WTC11 (cell line): ENCODE measurements around the gene PDCD1LG2.

Source experiments
- CBFB ChIP-seq: sonication (generic); formaldehyde crosslinking; IDR thresholded peaks from 2 replicates; pipeline ENCODE4 v1.8.1; 2022; ENCODE audit warnings: mild to moderate bottlenecking, low read depth, missing genetic modification reagents
- CREM ChIP-seq: sonication (generic); formaldehyde crosslinking; IDR thresholded peaks from 2 replicates; pipeline ENCODE4 v1.8.1; 2022; ENCODE audit warnings: mild to moderate bottlenecking, missing genetic modification reagents, moderate library complexity
- ESRRA ChIP-seq: sonication (generic); formaldehyde crosslinking; IDR thresholded peaks from 2 replicates; pipeline ENCODE4 v1.8.1; 2022; ENCODE audit warnings: mild to moderate bottlenecking, missing genetic modification reagents, borderline replicate concordance
- FOXJ3 ChIP-seq: sonication (generic); formaldehyde crosslinking; IDR thresholded peaks from 2 replicates; pipeline ENCODE4 v1.9.0; 2021; ENCODE audit warnings: missing genetic modification reagents, mild to moderate bottlenecking, borderline replicate concordance
- SP1 ChIP-seq: sonication (generic); formaldehyde crosslinking; conservative IDR thresholded peaks from 2 replicates; pipeline ENCODE4 v1.8.1; 2022; ENCODE audit warnings: missing genetic modification reagents
- TF ChIP-seq, protein P1 (sequence below): sonication (generic); formaldehyde crosslinking; conservative IDR thresholded peaks from 2 replicates; pipeline ENCODE4 v1.8.1; 2022; ENCODE audit warnings: mild to moderate bottlenecking, missing genetic modification reagents
- TF ChIP-seq, protein P2 (sequence below): fragments of 200-600 bp; IDR thresholded peaks from 2 replicates; pipeline ENCODE4 v1.8.0; 2022; ENCODE audit warnings: antibody characterized with exemption
- TF ChIP-seq, protein P3 (sequence below): sonication (generic); formaldehyde crosslinking; IDR thresholded peaks from 2 replicates; pipeline ENCODE4 v1.8.1; 2023; ENCODE audit warnings: mild to moderate bottlenecking, missing genetic modification reagents, moderate library complexity
- TF ChIP-seq, protein P4 (sequence below): sonication (generic); formaldehyde crosslinking; IDR thresholded peaks from 2 replicates; pipeline ENCODE4 v1.8.0; 2023; ENCODE audit warnings: missing genetic modification reagents
- TF ChIP-seq, protein P5 (sequence below): sonication (generic); formaldehyde crosslinking; IDR thresholded peaks from 2 replicates; pipeline ENCODE4 v1.8.1; 2022; ENCODE audit warnings: missing genetic modification reagents, borderline replicate concordance
- TF ChIP-seq, protein P6 (sequence below): sonication (generic); formaldehyde crosslinking; IDR thresholded peaks from 2 replicates; pipeline ENCODE4 v1.8.1; 2022; ENCODE audit warnings: mild to moderate bottlenecking, missing genetic modification reagents, moderate library complexity, borderline replicate concordance

DNA sequence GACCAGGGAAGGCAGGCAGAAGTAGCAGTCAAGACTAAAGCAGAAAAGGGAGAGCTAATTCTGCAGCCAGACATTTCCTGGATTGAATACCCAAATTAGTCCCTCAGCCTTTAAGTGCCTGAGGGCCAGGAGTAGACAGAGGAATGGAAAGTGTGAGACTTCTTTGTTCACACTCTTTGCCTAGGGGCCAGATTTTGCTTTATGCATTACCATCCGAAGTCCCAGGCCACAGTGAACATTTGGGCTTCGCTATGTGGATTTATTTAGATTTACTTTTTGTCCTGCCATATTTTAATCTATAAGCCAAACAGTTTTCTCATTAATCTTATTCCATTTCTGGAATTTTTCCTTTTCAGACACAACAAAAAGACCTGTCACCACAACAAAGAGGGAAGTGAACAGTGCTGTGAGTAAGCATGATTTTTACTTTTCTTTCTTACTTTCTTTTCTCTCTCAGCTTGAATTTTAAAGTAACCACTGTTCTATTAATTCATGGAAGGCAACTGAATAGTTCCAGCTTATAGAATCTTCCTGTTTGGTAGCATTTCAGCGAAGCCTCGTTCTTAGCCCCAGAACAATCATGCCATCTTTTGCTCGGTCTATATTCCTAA lies 52.6 kb downstream of the PDCD1LG2 start:
- TF ChIP-seq, protein P1, sequence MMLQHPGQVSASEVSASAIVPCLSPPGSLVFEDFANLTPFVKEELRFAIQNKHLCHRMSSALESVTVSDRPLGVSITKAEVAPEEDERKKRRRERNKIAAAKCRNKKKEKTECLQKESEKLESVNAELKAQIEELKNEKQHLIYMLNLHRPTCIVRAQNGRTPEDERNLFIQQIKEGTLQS (CRISPR knock-in tag) = no peak
- TF ChIP-seq ESRRA (no peak), CBFB (CRISPR knock-in tag) (no peak), FOXJ3 (CRISPR knock-in tag) (no peak), CREM (no peak), SP1 (CRISPR knock-in tag) (no peak)
- TF ChIP-seq, protein P2, sequence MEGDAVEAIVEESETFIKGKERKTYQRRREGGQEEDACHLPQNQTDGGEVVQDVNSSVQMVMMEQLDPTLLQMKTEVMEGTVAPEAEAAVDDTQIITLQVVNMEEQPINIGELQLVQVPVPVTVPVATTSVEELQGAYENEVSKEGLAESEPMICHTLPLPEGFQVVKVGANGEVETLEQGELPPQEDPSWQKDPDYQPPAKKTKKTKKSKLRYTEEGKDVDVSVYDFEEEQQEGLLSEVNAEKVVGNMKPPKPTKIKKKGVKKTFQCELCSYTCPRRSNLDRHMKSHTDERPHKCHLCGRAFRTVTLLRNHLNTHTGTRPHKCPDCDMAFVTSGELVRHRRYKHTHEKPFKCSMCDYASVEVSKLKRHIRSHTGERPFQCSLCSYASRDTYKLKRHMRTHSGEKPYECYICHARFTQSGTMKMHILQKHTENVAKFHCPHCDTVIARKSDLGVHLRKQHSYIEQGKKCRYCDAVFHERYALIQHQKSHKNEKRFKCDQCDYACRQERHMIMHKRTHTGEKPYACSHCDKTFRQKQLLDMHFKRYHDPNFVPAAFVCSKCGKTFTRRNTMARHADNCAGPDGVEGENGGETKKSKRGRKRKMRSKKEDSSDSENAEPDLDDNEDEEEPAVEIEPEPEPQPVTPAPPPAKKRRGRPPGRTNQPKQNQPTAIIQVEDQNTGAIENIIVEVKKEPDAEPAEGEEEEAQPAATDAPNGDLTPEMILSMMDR = no peak
- TF ChIP-seq, protein P3, sequence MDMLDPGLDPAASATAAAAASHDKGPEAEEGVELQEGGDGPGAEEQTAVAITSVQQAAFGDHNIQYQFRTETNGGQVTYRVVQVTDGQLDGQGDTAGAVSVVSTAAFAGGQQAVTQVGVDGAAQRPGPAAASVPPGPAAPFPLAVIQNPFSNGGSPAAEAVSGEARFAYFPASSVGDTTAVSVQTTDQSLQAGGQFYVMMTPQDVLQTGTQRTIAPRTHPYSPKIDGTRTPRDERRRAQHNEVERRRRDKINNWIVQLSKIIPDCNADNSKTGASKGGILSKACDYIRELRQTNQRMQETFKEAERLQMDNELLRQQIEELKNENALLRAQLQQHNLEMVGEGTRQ (CRISPR knock-in tag) = no peak
- TF ChIP-seq, protein P4, sequence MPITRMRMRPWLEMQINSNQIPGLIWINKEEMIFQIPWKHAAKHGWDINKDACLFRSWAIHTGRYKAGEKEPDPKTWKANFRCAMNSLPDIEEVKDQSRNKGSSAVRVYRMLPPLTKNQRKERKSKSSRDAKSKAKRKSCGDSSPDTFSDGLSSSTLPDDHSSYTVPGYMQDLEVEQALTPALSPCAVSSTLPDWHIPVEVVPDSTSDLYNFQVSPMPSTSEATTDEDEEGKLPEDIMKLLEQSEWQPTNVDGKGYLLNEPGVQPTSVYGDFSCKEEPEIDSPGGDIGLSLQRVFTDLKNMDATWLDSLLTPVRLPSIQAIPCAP = no peak
- TF ChIP-seq, protein P5, sequence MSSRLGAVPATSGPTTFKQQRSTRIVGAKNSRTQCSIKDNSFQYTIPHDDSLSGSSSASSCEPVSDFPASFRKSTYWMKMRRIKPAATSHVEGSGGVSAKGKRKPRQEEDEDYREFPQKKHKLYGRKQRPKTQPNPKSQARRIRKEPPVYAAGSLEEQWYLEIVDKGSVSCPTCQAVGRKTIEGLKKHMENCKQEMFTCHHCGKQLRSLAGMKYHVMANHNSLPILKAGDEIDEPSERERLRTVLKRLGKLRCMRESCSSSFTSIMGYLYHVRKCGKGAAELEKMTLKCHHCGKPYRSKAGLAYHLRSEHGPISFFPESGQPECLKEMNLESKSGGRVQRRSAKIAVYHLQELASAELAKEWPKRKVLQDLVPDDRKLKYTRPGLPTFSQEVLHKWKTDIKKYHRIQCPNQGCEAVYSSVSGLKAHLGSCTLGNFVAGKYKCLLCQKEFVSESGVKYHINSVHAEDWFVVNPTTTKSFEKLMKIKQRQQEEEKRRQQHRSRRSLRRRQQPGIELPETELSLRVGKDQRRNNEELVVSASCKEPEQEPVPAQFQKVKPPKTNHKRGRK = no peak
- TF ChIP-seq, protein P6, sequence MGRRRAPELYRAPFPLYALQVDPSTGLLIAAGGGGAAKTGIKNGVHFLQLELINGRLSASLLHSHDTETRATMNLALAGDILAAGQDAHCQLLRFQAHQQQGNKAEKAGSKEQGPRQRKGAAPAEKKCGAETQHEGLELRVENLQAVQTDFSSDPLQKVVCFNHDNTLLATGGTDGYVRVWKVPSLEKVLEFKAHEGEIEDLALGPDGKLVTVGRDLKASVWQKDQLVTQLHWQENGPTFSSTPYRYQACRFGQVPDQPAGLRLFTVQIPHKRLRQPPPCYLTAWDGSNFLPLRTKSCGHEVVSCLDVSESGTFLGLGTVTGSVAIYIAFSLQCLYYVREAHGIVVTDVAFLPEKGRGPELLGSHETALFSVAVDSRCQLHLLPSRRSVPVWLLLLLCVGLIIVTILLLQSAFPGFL (CRISPR knock-in tag) = no peak
